Common myeloid progenitor, CD34-positive (primary cell): ENCODE data around the gene ATP11B.

Source experiments
- CTCF ChIA-PET: fragments of 350-600 bp; sonication (Branson Sonifier 250); formaldehyde crosslinking; loops from one replicate; lab custom pipeline; 2021; ENCODE audit warnings: antibody characterized with exemption; lab: Charles Lee
- POLR2A ChIA-PET: fragments of 350-600 bp; sonication (Branson Sonifier 250); formaldehyde crosslinking; loops from one replicate; lab custom pipeline; 2021; ENCODE audit warnings: antibody characterized with exemption; lab: Charles Lee
- DNase-seq, 3 donors: peaks; one replicate each; pipeline versions ENCODE4 v3.0.0 to v3.0.0-alpha.2; 2013
- H3K27ac ChIP-seq, 2 experiments: 1 replicate in 1 of 2; 2 replicates in 1 of 2; pipeline ENCODE4 v1.7.0; 2013; ENCODE audit warnings: inconsistent platforms in 2 of 2, low read length in 2 of 2, mild to moderate bottlenecking in 2 of 2, low read depth in 1 of 2, moderate library complexity in 1 of 2; ENCODE audit not compliant: severe bottlenecking in 2 of 2, insufficient read depth in 1 of 2, poor library complexity in 1 of 2
- H3K27me3 ChIP-seq, 5 experiments: replicated peaks in 2 of 5; 1 replicate in 3 of 5; 2 replicates in 2 of 5; pipeline versions ENCODE4 v1.6.1 to v1.7.0; 2013; ENCODE audit warnings: low read length in 4 of 5, mild to moderate bottlenecking in 2 of 5, moderate library complexity in 2 of 5, inconsistent platforms in 1 of 5; ENCODE audit not compliant: insufficient read depth in 5 of 5, control insufficient read depth in 4 of 5
- H3K36me3 ChIP-seq, 4 experiments: 1 replicate in 2 of 4; 2 replicates in 2 of 4; pipeline versions ENCODE4 v1.6.1 to v1.7.0; 2013; ENCODE audit warnings: low read length in 3 of 4, control low read depth in 1 of 4, mild to moderate bottlenecking in 1 of 4; ENCODE audit not compliant: control insufficient read depth in 4 of 4, insufficient read depth in 4 of 4
- H3K4me1 ChIP-seq, 4 experiments: 1 replicate in 3 of 4; 2 replicates in 1 of 4; pipeline versions ENCODE4 v1.6.1 to v1.7.1; 2013; ENCODE audit warnings: low read length in 3 of 4, mild to moderate bottlenecking in 3 of 4, control low read depth in 1 of 4, inconsistent platforms in 1 of 4, moderate library complexity in 1 of 4; ENCODE audit not compliant: control insufficient read depth in 4 of 4, insufficient read depth in 4 of 4; ENCODE audit errors: control extremely low read depth in 1 of 4
- H3K4me3 ChIP-seq, 7 experiments: 1 replicate in 4 of 7; 2 replicates in 3 of 7; pipeline versions ENCODE4 v1.5.1 to v1.7.0; 2013; ENCODE audit warnings: mild to moderate bottlenecking in 7 of 7, low read length in 6 of 7, moderate library complexity in 6 of 7, inconsistent platforms in 2 of 7, low read depth in 2 of 7, control low read depth in 1 of 7; ENCODE audit not compliant: insufficient read depth in 4 of 7, control insufficient read depth in 1 of 7; ENCODE audit errors: extremely low read depth in 1 of 7
- H3K9me3 ChIP-seq, 5 experiments: 1 replicate in 4 of 5; 2 replicates in 1 of 5; pipeline versions ENCODE4 v1.6.1 to v1.7.1; 2013; ENCODE audit warnings: low read length in 4 of 5, mild to moderate bottlenecking in 2 of 5, inconsistent platforms in 1 of 5, low read depth in 1 of 5, moderate library complexity in 1 of 5; ENCODE audit not compliant: control insufficient read depth in 4 of 5, insufficient read depth in 2 of 5; ENCODE audit errors: control extremely low read depth in 1 of 5
- WGBS: methylation state at CpG from one replicate; pipeline ENCODE4 v1.1.5; 2013; ENCODE audit not compliant: insufficient coverage; 5-methylcytosine and 5-hydroxymethylcytosine counted together

ATP11B gene

GRCh38 chr3:182766099-182766498 lies 27.2 kb upstream of the ATP11B start:
- no peak overlapping the region for H3K27ac ChIP-seq
- no peaks in the 10 kb centered on the region for H3K36me3 ChIP-seq
- no CpG with 5 or more reads among the region's 2 CpGs for WGBS
- H3K27me3 ChIP-seq: no peaks in the 10 kb centered on the region
- peak in 1 of 3 donors; percentile 12 for DNase-seq
- ChIA-PET CTCF (interaction anchor here (2.0 kb wide), 1 partner anchor 18 kb away, joined by 4 read pairs; no protein-coding TSS in a partner anchor), POLR2A (no interaction called here)
- no peak overlapping the region for H3K4me3 ChIP-seq
- no peaks in the 10 kb centered on the region for H3K9me3 ChIP-seq
- H3K4me1 ChIP-seq: no peaks in the 10 kb centered on the region

GRCh38 chr3:182768413-182768812 lies 24.9 kb upstream of the ATP11B start:
- Histone ChIP-seq H3K4me1 (no peaks in the 10 kb centered on the region), H3K9me3 (no peaks in the 10 kb centered on the region), H3K27ac (no peak overlapping the region), H3K4me3 (no peak overlapping the region), H3K27me3 (no peaks in the 10 kb centered on the region), H3K36me3 (no peaks in the 10 kb centered on the region)
- no CpG with 5 or more reads among the region's 1 CpG for WGBS
- POLR2A ChIA-PET: no interaction called here
- CTCF ChIA-PET: no interaction called here
- no peak for DNase-seq

GRCh38 chr3:182769673-182770072 lies 23.6 kb upstream of the ATP11B start:
- no peaks in the 10 kb centered on the region for H3K36me3 ChIP-seq
- H3K4me3 ChIP-seq: no peak overlapping the region
- 83% methylated on average over 2 of the region's 2 CpGs for WGBS
- no peak for DNase-seq
- POLR2A ChIA-PET: no interaction called here
- no peak overlapping the region for H3K27ac ChIP-seq
- CTCF ChIA-PET: interaction anchor here (1.1 kb wide), 1 partner anchor 9 kb away, joined by 4 read pairs; no protein-coding TSS in a partner anchor
- no peaks in the 10 kb centered on the region for H3K27me3 ChIP-seq
- H3K9me3 ChIP-seq: no peaks in the 10 kb centered on the region
- H3K4me1 ChIP-seq: no peaks in the 10 kb centered on the region

GRCh38 chr3:182782149-182782548 lies 11.2 kb upstream of the ATP11B start:
- Histone ChIP-seq H3K27ac (no peak overlapping the region), H3K4me1 (peaks cover 0 to 1% (median under 1%) of the 10 kb centered on the region in 4 experiments), H3K27me3 (no peaks in the 10 kb centered on the region), H3K4me3 (no peak overlapping the region), H3K9me3 (peaks cover 0 to 5% (median 4%) of the 10 kb centered on the region in 5 experiments), H3K36me3 (no peaks in the 10 kb centered on the region)
- ChIA-PET CTCF (no interaction called here), POLR2A (no interaction called here)
- no CpG with 5 or more reads among the region's 1 CpG for WGBS
- no peak for DNase-seq

- Histone ChIP-seq H3K4me3 (no peak overlapping the region), H3K36me3 (no peaks in the 10 kb centered on the region), H3K27ac (no peak overlapping the region), H3K9me3 (peaks cover 0 to 2% (median 0%) of the 10 kb centered on the region in 5 experiments), H3K27me3 (no peaks in the 10 kb centered on the region), H3K4me1 (peaks cover 0 to 8% (median 2%) of the 10 kb centered on the region in 4 experiments)
- DNase-seq: no peak
- WGBS: 100% methylated on average over 1 of the region's 1 CpG
- ChIA-PET POLR2A (no interaction called here), CTCF (no interaction called here)
These were observed 10.2 kb upstream of the ATP11B start for GRCh38 chr3:182783106-182783505.

GRCh38 chr3:182784542-182784941 lies 8.8 kb upstream of the ATP11B start:
- DNase-seq: peak in 1 of 3 donors; percentile 27
- Histone ChIP-seq H3K4me1 (peaks cover 7 to 13% (median 9%) of the 10 kb centered on the region in 4 experiments), H3K36me3 (no peaks in the 10 kb centered on the region), H3K27ac (no peak overlapping the region), H3K4me3 (no peak overlapping the region), H3K27me3 (no peaks in the 10 kb centered on the region), H3K9me3 (no peaks in the 10 kb centered on the region)
- ChIA-PET CTCF (no interaction called here), POLR2A (no interaction called here)
- WGBS: no CpG with 5 or more reads among the region's 1 CpG

GRCh38 chr3:182785142-182785541 lies 8.2 kb upstream of the ATP11B start:
- no peak for DNase-seq
- CTCF ChIA-PET: no interaction called here
- Histone ChIP-seq H3K4me3 (no peak overlapping the region), H3K27me3 (no peaks in the 10 kb centered on the region), H3K27ac (no peak overlapping the region), H3K36me3 (no peaks in the 10 kb centered on the region), H3K4me1 (peaks cover 8 to 16% (median 10%) of the 10 kb centered on the region in 4 experiments), H3K9me3 (no peaks in the 10 kb centered on the region)
- POLR2A ChIA-PET: no interaction called here
- 100% methylated on average over 2 of the region's 3 CpGs for WGBS
